ENCODE results near the gene KAT6B. TPM values are rescaled to one million over a fixed set of nuclear protein-coding genes. Genes with fewer than 3 reads are reported as not detected.

The KAT6B gene
- total and polyA plus RNA-seq, 4 donors, result 5.0 to 161 (median 21.0) TPM

DNA sequence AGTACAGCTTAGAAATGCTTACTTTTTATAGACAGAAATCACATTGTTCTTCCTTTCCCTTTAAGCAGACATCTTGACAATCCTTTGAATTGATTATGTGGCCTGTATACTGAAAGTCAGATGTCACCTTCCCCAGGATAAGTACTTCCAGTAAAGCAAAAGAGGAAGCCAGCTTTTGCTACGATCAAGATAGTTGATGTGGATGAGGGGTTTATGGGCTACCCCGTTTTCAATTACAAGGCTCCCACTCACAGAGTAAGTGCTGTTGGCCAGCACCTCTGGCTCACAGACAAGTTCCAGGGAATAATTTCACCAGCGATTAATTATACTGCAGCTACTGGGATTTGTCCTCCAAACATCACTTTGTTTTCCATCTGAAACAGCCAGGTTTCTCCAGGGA is 189.9 kb downstream of the KAT6B start:
- ATAC-seq (ENCODE audit: insufficient read depth, low FRiP score), result no peak

DNA sequence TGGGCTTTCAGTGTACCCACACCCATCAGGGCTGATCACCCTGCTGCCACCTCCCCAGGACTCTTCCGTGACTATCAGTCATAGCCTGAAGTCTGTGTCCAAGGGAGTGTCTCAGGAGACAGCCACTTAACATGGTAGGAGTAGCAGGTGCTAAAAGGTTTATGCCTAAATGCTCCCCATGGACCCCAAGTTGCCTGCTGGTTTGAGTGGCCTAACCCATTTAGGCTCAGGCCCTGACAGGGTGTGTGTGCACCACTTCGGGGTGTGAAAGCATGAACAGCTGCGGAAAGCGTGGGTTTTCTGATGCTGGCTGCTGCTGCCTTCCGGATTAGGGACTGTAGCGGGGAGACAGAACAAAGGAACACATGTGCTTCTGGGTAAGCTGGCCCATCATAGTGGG is 191.9 kb downstream of the KAT6B start:
- no peak for ATAC-seq (ENCODE audit: insufficient read depth, low FRiP score)
- Histone ChIP-seq H3K9me3 (ENCODE audit: control insufficient read depth in 4 of 4, insufficient read depth in 3 of 4, low read length in 3 of 4) (no peaks in the 10 kb centered on the region), H3K9ac (ENCODE audit: insufficient read depth in 1 of 2, low read length in 2 of 2) (no peak overlapping the region), H3K27ac (ENCODE audit: low read depth in 1 of 2, low read length in 1 of 2) (no peak overlapping the region), H3K4me3 (no peak overlapping the region), H3K36me3 (ENCODE audit: control insufficient read depth in 4 of 4, insufficient read depth in 4 of 4, low read length in 4 of 4) (peaks cover 3 to 24% (median 13%) of the 10 kb centered on the region in 4 donors), H3K27me3 (ENCODE audit: control insufficient read depth in 3 of 3, insufficient read depth in 3 of 3, low read length in 2 of 3) (no peaks in the 10 kb centered on the region), H3K4me1 (ENCODE audit: control insufficient read depth in 5 of 5, insufficient read depth in 5 of 5, low read length in 5 of 5) (peaks cover 3 to 47% (median 9%) of the 10 kb centered on the region in 5 donors)
- DNase-seq, result no peak
- WGBS, 2 donors, result 93 to 97% methylated on average over 6 of the region's 6 CpGs
- TF ChIP-seq, protein P1, sequence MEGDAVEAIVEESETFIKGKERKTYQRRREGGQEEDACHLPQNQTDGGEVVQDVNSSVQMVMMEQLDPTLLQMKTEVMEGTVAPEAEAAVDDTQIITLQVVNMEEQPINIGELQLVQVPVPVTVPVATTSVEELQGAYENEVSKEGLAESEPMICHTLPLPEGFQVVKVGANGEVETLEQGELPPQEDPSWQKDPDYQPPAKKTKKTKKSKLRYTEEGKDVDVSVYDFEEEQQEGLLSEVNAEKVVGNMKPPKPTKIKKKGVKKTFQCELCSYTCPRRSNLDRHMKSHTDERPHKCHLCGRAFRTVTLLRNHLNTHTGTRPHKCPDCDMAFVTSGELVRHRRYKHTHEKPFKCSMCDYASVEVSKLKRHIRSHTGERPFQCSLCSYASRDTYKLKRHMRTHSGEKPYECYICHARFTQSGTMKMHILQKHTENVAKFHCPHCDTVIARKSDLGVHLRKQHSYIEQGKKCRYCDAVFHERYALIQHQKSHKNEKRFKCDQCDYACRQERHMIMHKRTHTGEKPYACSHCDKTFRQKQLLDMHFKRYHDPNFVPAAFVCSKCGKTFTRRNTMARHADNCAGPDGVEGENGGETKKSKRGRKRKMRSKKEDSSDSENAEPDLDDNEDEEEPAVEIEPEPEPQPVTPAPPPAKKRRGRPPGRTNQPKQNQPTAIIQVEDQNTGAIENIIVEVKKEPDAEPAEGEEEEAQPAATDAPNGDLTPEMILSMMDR (IDR thresholded peaks at IDR 0.05; ENCODE audit: control extremely low read depth, extremely low read depth), result no peak

More for the DNA sequence above, 189.9 kb downstream of the KAT6B start:
- TF ChIP-seq, protein P1 (IDR thresholded peaks at IDR 0.05; ENCODE audit: control extremely low read depth, extremely low read depth), result no peak
- WGBS, 2 donors, result 47 to 62% methylated on average over 3 of the region's 3 CpGs
- Histone ChIP-seq H3K27me3 (ENCODE audit: control insufficient read depth in 3 of 3, insufficient read depth in 3 of 3, low read length in 2 of 3) (no peaks in the 10 kb centered on the region), H3K9me3 (ENCODE audit: control insufficient read depth in 4 of 4, insufficient read depth in 3 of 4, low read length in 3 of 4) (no peaks in the 10 kb centered on the region), H3K27ac (ENCODE audit: low read depth in 1 of 2, low read length in 1 of 2) (no peak overlapping the region), H3K4me1 (ENCODE audit: control insufficient read depth in 5 of 5, insufficient read depth in 5 of 5, low read length in 5 of 5) (peaks cover 3 to 38% (median 12%) of the 10 kb centered on the region in 5 donors), H3K4me3 (no peak overlapping the region), H3K36me3 (ENCODE audit: control insufficient read depth in 4 of 4, insufficient read depth in 4 of 4, low read length in 4 of 4) (peaks cover 0 to 24% (median 10%) of the 10 kb centered on the region in 4 donors), H3K9ac (ENCODE audit: insufficient read depth in 1 of 2, low read length in 2 of 2) (no peak overlapping the region)
- no peak for DNase-seq

DNA sequence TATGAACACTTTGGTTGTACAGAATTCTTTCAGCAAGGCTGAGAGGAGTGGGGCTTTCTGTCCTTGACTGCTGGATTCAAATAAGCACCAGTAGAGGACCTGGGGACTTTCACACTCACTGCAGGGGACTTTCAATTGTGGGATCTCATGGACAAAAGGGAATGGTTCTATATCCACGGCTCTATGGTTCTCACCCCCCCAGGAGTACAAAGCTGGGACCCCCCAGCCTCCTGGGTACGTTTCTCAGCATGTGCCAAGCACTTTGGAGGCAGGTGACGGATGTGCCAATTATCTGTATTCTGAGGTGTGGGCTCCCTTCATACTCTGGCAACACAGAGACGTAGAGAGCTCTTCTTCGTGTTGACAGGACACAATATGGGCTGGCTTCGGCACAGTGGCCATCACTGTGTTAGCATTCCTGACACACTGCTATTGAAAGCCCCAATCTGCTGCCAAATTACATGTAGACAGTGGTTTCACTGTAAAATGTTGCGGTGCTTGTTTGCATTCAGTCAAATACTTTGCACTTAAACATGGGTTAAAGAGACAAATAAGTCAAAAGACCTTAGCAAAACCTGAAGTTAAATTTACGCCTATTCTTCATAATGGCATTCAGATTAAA is 192.4 kb downstream of the KAT6B start:
- H3K9ac ChIP-seq (ENCODE audit: insufficient read depth in 1 of 2, low read length in 2 of 2), result no peak overlapping the region
- peaks cover 3 to 24% (median 17%) of the 10 kb centered on the region in 4 donors for H3K36me3 ChIP-seq (ENCODE audit: control insufficient read depth in 4 of 4, insufficient read depth in 4 of 4, low read length in 4 of 4)
- H3K27me3 ChIP-seq (ENCODE audit: control insufficient read depth in 3 of 3, insufficient read depth in 3 of 3, low read length in 2 of 3), result no peaks in the 10 kb centered on the region
- H3K9me3 ChIP-seq (ENCODE audit: control insufficient read depth in 4 of 4, insufficient read depth in 3 of 4, low read length in 3 of 4), result no peaks in the 10 kb centered on the region
- TF ChIP-seq, protein P1 (IDR thresholded peaks at IDR 0.05; ENCODE audit: control extremely low read depth, extremely low read depth), result no peak
- DNase-seq (peak in 2 of 3 donors; percentile 40 to 66), ATAC-seq (ENCODE audit: insufficient read depth, low FRiP score) (no peak)
- no peak overlapping the region for H3K4me3 ChIP-seq
- no peak overlapping the region for H3K27ac ChIP-seq (ENCODE audit: low read depth in 1 of 2, low read length in 1 of 2)
- 76 to 85% methylated on average over 8 of the region's 8 CpGs for WGBS, 2 donors
- peaks cover 3 to 45% (median 9%) of the 10 kb centered on the region in 5 donors for H3K4me1 ChIP-seq (ENCODE audit: control insufficient read depth in 5 of 5, insufficient read depth in 5 of 5, low read length in 5 of 5)

Measured in lung (tissue), 12 donors.